HUDEP-2 (cell line): ENCODE measurements around the gene LDB3.
"Not testable (repeated sequence)": the region's sequence is repeated elsewhere in the genome, so short reads cannot be mapped to it uniquely, and the experiment has no call there.

Source experiments
- DNase-seq, 76 experiments: peaks; one replicate each; lab custom pipeline; 2025; ENCODE audit not compliant: unreplicated experiment in 76 of 76; lab: John Stamatoyannopoulos, UW

The LDB3 gene

GRCh38 chr10:86725980-86726676 is 57.8 kb downstream of the LDB3 start:
- no peak for DNase-seq

GRCh38 chr10:86726677-86726999 is 58.3 kb downstream of the LDB3 start:
- no peak for DNase-seq

GRCh38 chr10:86727470-86727869 is 59.2 kb downstream of the LDB3 start:
- DNase-seq: no peak

DNA sequence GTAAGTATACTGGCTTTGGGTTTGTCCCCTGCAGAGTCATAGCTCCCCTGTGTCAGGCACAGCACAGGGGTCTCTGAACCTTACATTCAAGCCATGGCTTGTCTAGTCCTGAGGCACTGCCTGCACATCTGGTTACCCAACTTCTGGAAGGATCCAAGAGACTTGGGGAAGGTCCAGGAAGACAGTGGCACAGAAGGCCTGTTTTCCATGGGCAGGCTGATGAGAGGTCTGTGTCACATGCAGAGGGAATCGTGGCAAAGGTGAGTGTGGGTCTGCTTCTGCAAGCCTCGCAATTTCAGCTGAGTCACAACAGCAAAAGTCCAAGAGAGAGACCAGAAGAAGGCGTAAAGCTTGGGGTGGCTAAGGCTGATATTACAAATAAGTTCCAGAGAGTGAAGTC is 59.7 kb downstream of the LDB3 start:
- no peak for DNase-seq

DNA sequence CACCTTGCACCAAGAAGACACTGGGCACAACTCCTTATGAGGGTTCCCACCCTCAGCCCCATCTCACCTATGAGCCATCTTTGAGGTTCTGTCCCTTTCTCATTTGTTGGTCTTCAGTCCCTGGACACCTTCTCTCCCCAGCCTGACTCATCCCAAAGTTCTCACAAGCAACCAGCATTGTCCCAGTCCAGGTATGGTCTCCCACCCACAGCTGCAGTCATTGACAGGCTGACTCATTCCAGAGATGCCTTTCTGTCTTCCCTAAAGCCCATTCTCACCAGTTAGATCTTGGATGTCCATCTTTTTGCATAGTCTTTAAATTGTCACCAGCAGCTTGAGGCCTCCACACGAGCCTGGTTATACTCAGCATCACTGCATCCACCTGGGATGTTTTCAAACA is 61.4 kb downstream of the LDB3 start:
- no peak for DNase-seq

DNA sequence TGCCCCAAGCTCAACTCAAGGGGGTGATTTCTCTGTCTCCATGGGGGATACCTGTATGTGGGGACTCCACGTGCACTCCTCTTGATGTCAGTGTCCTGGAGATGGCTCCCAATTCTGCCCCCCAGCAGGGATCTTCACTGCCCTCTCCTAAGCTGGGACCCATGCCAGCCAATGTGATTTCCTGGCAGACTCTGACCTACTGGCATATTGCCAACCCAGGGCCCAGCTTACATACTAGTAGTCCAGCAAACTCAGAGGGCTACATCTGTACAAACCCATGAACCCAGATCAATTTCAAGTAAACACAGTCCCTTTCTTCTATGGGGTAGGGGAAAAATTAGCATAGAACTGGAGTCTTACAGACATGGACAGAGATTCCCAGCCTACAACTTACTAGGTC is 61.9 kb downstream of the LDB3 start:
- no peak for DNase-seq

- DNase-seq: no peak
These were observed 64.5 kb downstream of the LDB3 start for GRCh38 chr10:86732771-86733170.

DNA sequence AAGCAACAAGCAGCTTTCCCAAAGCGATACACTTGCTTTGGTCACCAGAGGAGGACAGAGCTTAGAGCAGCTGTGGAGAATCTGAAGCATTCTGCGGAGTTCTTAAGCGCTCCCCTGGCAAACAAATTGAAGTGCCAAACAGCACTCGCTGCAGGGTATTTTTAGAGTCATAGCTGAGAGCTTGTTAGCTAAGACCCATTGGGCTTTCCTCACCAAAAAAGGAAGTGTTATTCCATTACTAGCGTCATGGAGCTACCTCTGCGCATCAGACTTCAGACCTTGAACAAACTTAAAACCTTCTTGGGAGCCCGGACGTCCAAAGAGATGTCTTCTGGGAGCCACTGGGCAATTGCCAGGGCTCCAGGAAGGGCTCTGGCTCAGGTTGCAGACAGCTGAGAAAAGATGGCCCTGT is 65.0 kb downstream of the LDB3 start:
- DNase-seq: no peak

- DNase-seq: no peak
These were observed 66.1 kb downstream of the LDB3 start for GRCh38 chr10:86734207-86734988.

DNA sequence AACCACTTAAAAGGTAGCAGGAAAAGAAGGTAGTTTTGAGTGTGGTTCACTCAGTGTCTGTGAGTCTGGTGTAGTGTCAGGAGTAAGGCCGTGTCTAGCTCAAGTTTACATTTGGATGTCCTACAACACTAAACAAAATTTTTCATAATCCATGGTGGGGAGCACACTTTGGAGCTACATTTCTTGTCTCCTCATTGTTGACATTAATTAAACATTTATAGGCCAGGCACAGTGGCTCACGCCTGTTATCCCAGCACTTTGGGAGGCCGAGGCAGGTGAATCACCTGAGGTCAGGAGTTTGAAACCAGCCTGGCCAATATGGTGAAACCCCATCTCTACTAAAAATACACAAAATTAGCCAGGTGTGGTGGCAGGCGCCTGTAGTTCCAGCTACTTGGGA is 67.0 kb downstream of the LDB3 start:
- not testable (repeated sequence) for DNase-seq

GRCh38 chr10:86742230-86742629 is 73.9 kb downstream of the LDB3 start:
- DNase-seq: no peak

GRCh38 chr10:86744067-86744725 is 75.9 kb downstream of the LDB3 start:
- DNase-seq: no peak

DNA sequence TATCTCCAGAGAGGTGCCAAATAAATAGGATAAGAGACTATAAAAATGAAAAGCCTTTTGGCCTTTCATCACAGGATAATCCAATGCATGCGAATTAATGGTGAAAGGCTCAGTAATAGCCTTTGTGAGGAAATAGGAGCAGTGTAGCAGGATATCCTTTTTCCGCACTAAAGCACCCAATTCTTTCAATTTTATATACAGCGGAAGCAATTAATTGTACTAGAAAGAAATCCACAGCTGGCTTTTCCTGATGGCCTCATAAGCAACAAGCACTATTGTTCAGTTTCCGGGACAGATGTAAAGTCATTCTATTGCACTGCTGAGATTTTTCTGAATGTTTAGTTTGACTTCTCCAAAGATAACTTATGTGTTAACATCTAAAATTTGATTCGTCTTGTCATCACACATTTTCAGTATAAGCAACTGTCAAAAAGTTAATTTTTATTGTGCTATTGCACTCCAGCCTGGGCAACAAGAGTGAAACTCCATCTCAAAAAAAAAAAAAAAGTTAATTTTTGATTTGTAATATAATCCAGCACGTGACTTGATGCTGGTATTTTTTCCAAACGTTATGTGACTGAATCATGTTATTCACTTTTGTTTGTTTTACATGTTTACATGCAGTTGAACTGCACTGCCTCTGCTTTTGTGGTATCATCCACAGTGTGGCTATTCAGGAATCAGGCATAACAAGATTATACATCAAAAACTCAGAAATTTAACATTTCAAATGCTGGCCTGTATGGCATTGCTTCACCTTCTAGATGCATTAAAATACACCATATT is 79.7 kb downstream of the LDB3 start:
- no peak for DNase-seq

DNA sequence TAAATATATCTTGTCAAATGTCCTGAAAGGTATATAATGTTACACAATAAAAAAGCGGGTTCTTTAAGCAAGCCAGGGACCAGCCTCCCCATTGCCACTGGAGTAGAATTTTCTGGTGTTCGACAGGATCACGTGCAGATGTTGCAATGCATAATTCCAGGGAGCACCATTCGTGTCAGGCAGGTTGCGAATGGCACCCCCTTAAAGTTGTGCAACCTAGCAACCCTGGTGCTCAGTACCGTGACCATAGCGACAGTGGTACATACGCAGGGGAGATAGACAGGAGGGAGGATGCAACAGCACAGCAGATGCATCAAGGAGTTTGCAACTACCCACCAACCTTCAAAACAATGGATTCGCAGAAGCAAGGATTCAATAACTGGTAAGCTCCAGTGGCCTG is 81.5 kb downstream of the LDB3 start:
- DNase-seq: no peak

- no peak for DNase-seq
These were observed 83.2 kb downstream of the LDB3 start for GRCh38 chr10:86751477-86751876.

- DNase-seq: peak in 9 of 76 experiments; percentile 7 to 26 (median 15)
These were observed 84.0 kb downstream of the LDB3 start for GRCh38 chr10:86752311-86752710.

GRCh38 chr10:86753051-86753450 is 84.7 kb downstream of the LDB3 start:
- no peak for DNase-seq

DNA sequence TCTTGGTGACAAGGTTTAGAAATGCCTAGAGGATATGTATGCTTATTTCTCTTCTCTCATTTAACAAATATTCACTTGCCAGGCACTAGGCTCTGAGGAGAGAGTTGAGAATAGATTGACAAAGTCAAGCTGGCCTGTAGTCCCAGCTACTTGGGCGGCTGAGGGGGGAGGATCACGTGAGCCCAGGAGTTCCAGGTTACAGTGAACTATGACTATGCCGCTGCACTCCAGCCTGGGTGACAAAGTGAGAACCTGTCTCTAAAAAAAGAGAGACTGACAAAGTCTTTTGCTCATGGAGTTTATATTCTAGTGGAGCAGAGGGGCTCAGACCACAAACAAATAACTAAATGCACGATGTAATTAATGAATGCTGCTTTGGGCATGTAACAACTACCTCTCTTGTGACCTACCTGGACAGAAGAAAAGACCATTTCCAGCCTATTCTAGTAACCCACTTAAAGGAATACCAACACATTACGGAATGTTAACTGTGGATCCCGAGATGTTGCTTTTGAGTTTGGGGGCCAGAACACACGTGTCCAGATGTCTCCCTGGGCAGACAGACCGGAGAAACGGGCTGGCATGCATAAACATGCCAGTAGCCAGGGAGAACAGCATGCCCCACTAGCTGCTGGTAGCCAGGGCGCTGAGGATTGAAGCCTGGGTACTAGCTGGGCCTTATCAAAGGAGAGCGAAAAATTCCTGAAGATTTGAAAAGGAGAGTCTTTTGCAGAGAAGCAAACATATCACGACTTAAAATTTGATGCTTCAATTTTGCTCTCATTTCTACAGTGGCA is 85.5 kb downstream of the LDB3 start:
- DNase-seq: no peak

- peak in 3 of 76 experiments; percentile 23 to 59 (median 33) for DNase-seq
These were observed 87.1 kb downstream of the LDB3 start for GRCh38 chr10:86755454-86755739.

DNA sequence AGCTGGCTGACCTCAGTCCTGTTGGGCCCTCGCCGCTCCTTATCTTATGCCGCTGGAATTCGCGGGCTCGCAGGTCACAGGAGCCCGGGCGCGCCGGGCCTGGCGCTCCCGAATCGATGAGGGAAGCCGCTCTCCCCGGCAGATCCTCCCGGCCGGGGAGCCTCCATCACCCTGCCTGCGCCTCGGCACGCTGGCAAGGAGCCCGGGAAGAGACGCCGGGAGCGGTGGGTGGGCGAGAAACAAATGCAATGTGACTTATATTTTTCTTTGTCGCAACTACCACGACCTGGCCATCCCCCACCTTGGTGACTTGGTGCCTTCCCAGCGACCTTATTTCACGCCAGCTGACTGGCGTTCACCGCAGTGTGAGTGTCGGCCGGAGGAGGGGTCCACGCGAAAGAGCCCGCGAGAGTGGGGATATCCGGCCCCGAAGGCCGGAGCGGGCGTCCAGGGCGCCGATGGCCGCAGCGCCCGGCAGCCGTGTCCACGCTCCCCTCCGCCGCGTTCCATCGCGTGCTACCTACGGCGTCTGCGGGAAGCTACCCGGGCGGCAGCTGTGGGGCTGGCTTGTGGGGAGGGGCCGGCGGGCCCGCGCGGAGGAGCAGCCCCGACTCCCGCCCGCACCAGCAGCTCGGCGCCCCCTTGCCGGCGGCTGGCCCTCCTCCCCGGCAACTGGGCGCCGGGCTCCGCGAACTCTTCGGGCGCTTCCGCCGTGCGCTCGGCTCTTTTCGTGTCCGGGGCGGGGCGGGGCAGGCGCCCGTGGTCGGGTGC is 87.6 kb downstream of the LDB3 start:
- DNase-seq: peak in 73 of 76 experiments; percentile 16 to 92 (median 75)
